Cardiac fibroblast (primary cell): ENCODE measurements around the gene LAMB4.
A peak's percentile ranks its signal among the peaks of the same experiment; 100 is the strongest.

Source experiments
- DNase-seq, 2 donors: peaks; one replicate each; pipeline versions ENCODE4 v3.0.0 to v3.0.0-alpha.2; 2010; ENCODE audit warnings: low read depth in 2 of 2
- H3K4me3 ChIP-seq, 2 donors: replicated peaks in 1 of 2; 1 replicate in 1 of 2; 2 replicates in 1 of 2; pipeline ENCODE4 v1.5.1; 2011; ENCODE audit warnings: low read depth in 2 of 2, low read length in 2 of 2, mild to moderate bottlenecking in 2 of 2, moderate library complexity in 1 of 2
- CTCF ChIP-seq: IDR thresholded peaks from one replicate; pipeline ENCODE4 v1.5.1; 2011; ENCODE audit warnings: low read depth, mild to moderate bottlenecking, low read length, inconsistent platforms

The LAMB4 gene

GRCh38 chr7:108000875-108001763, 129.0 kb downstream of the LAMB4 start:
- DNase-seq, result peak; percentile 59 to 73
- TF ChIP-seq CTCF, result peak; percentile 23
- peak overlapping the region; percentile 79 to 89 for H3K4me3 ChIP-seq

GRCh38 chr7:107999779-108000560, 130.2 kb downstream of the LAMB4 start:
- DNase-seq, result peak in 1 of 2 donors; percentile 57
- TF ChIP-seq CTCF, result no peak
- H3K4me3 ChIP-seq, result peak overlapping the region; percentile 79 to 89

- no peak for DNase-seq
- no peak for TF ChIP-seq CTCF
- peak overlapping the region; percentile 21 to 89 for H3K4me3 ChIP-seq
Observed at GRCh38 chr7:107998660-107999480, 131.3 kb downstream of the LAMB4 start.

GRCh38 chr7:107998150-107998549, 132.0 kb downstream of the LAMB4 start:
- H3K4me3 ChIP-seq, result peak overlapping the region in 1 of 2 donors; percentile 89
- no peak for TF ChIP-seq CTCF
- no peak for DNase-seq

- no peak for DNase-seq
- no peak for TF ChIP-seq CTCF
- no peak overlapping the region for H3K4me3 ChIP-seq
Observed at GRCh38 chr7:107996072-107996882, 133.9 kb downstream of the LAMB4 start.
